Keratinocyte (primary cell): ENCODE measurements around the gene SFXN2.

Experiments used
- EZH2 ChIP-seq: IDR thresholded peaks from one replicate; pipeline ENCODE4 v1.6.1; 2012; ENCODE audit warnings: inconsistent platforms, mild to moderate bottlenecking, low read length, moderate library complexity
- TF ChIP-seq, protein P1 (sequence below), 3 experiments: IDR thresholded peaks in 1 of 3; conservative IDR thresholded peaks in 1 of 3; optimal IDR thresholded peaks in 1 of 3; 2 replicates in 2 of 3; 3 replicates in 1 of 3; pipeline versions ENCODE3 to v1.5.1; 2011; ENCODE audit warnings: low read length in 3 of 3, mild to moderate bottlenecking in 3 of 3, moderate library complexity in 2 of 3, control low read depth in 1 of 3, inconsistent platforms in 1 of 3; ENCODE audit not compliant: insufficient read depth in 2 of 3; ENCODE audit errors: extremely low read depth in 1 of 3

DNA sequence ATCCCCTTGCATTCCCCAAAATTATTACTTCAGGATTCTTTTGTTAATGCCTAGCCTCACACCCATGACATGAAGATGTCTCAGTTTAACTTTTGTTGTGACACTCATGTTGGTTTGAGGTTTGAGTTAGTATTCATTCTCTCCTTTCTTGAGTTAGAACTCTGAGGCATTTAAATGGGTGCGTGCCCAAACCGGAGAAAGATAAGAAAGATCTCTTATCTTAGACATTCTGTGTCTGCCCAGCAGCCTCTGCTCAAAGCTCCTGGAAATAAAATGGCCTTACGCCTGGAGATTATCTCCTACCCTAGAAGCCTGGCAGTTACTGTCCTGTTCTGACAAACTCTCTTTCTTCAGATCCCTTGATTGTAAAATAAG lies 55.7 kb downstream of the SFXN2 start:
- TF ChIP-seq, protein P1, sequence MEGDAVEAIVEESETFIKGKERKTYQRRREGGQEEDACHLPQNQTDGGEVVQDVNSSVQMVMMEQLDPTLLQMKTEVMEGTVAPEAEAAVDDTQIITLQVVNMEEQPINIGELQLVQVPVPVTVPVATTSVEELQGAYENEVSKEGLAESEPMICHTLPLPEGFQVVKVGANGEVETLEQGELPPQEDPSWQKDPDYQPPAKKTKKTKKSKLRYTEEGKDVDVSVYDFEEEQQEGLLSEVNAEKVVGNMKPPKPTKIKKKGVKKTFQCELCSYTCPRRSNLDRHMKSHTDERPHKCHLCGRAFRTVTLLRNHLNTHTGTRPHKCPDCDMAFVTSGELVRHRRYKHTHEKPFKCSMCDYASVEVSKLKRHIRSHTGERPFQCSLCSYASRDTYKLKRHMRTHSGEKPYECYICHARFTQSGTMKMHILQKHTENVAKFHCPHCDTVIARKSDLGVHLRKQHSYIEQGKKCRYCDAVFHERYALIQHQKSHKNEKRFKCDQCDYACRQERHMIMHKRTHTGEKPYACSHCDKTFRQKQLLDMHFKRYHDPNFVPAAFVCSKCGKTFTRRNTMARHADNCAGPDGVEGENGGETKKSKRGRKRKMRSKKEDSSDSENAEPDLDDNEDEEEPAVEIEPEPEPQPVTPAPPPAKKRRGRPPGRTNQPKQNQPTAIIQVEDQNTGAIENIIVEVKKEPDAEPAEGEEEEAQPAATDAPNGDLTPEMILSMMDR (optimal IDR thresholded peaks at IDR 0.05 in 1 of 3, IDR thresholded peaks at IDR 0.05 in 1 of 3, conservative IDR thresholded peaks at IDR 0.05 in 1 of 3; ENCODE audit: extremely low read depth in 1 of 3, insufficient read depth in 2 of 3, low read length in 3 of 3): no peak
- no peak for TF ChIP-seq EZH2
